Activated CD4-positive, alpha-beta T cell treated with anti-CD3 and anti-CD28 coated beads for 1 hour (primary cell): Measurements from ENCODE around the gene PHTF2.

Experiments used
- DNase-seq: peaks from one replicate; pipeline ENCODE4 v3.0.0-alpha.2; 2020

Gene PHTF2

GRCh38 chr7:77885155-77885554 lies 86.6 kb downstream of the PHTF2 start:
- no peak for DNase-seq

GRCh38 chr7:77887567-77887966 lies 89.0 kb downstream of the PHTF2 start:
- DNase-seq: no peak

GRCh38 chr7:77888998-77889397 lies 90.4 kb downstream of the PHTF2 start:
- no peak for DNase-seq

- no peak for DNase-seq
Observed at GRCh38 chr7:77893813-77894212, 95.2 kb downstream of the PHTF2 start.

- no peak for DNase-seq
Observed at GRCh38 chr7:77894574-77895091, 96.1 kb downstream of the PHTF2 start.

GRCh38 chr7:77895905-77896304 lies 97.3 kb downstream of the PHTF2 start:
- DNase-seq: no peak

- no peak for DNase-seq
Observed at GRCh38 chr7:77897004-77897547, 98.5 kb downstream of the PHTF2 start.

- no peak for DNase-seq
Observed at GRCh38 chr7:77899516-77899915, 100.9 kb downstream of the PHTF2 start.

- no peak for DNase-seq
Observed at GRCh38 chr7:77903597-77903996, 105.0 kb downstream of the PHTF2 start.

GRCh38 chr7:77904252-77904651 lies 105.7 kb downstream of the PHTF2 start:
- no peak for DNase-seq

- DNase-seq: no peak
Observed at GRCh38 chr7:77907281-77907680, 108.7 kb downstream of the PHTF2 start.

- no peak for DNase-seq
Observed at GRCh38 chr7:77908664-77909063, 110.1 kb downstream of the PHTF2 start.

GRCh38 chr7:77910124-77910523 lies 111.6 kb downstream of the PHTF2 start:
- no peak for DNase-seq

GRCh38 chr7:77912293-77912692 lies 113.7 kb downstream of the PHTF2 start:
- DNase-seq: no peak

GRCh38 chr7:77913977-77914607 lies 115.5 kb downstream of the PHTF2 start:
- DNase-seq: no peak

GRCh38 chr7:77917500-77918262 lies 119.1 kb downstream of the PHTF2 start:
- no peak for DNase-seq

GRCh38 chr7:77918676-77919075 lies 120.1 kb downstream of the PHTF2 start:
- no peak for DNase-seq

GRCh38 chr7:77923419-77923818 lies 124.8 kb downstream of the PHTF2 start:
- DNase-seq: no peak

GRCh38 chr7:77930496-77930895 lies 131.9 kb downstream of the PHTF2 start:
- no peak for DNase-seq

GRCh38 chr7:77931841-77932240 lies 133.3 kb downstream of the PHTF2 start:
- no peak for DNase-seq

GRCh38 chr7:77933394-77933793 lies 134.8 kb downstream of the PHTF2 start:
- no peak for DNase-seq

- DNase-seq: no peak
Observed at GRCh38 chr7:77935652-77936348, 137.2 kb downstream of the PHTF2 start.

GRCh38 chr7:77940647-77941046 lies 142.1 kb downstream of the PHTF2 start:
- no peak for DNase-seq

- DNase-seq: no peak
Observed at GRCh38 chr7:77942431-77942830, 143.9 kb downstream of the PHTF2 start.
